IMR-90 (cell line): Measurements from ENCODE around the gene UBE2M. TPM values are rescaled to one million over a fixed set of nuclear protein-coding genes. Genes with fewer than 3 reads are reported as not detected.

ENCODE experiments used
- ATAC-seq: fragments of 200-7000 bp; cut with Tn5 transposase; 2 replicates; pipeline ENCODE4 v1.9.1; 2020; ENCODE audit warnings: low read depth, mild to moderate bottlenecking, moderate library complexity
- BruUV-seq: library from RNA; stranded (reverse); fragments of 400-500 nt; replicated peaks from 2 replicates; lab custom pipeline; 2021; lab: Mats Ljungman, UMichigan
- CTCF ChIA-PET: fragments of 300-600 bp; formaldehyde crosslinking; extraction: SDS; loops from one replicate; lab custom pipeline; 2021; ENCODE audit warnings: antibody characterized with exemption; lab: Yijun Ruan, JAX
- POLR2A ChIA-PET: fragments of 300-600 bp; sonication (Branson Sonifier 250); formaldehyde crosslinking; loops from one replicate; lab custom pipeline; 2022; ENCODE audit warnings: antibody characterized with exemption; ENCODE audit not compliant: unreplicated experiment; lab: Charles Lee
- DNase-seq: peaks from one replicate; pipeline ENCODE4 v3.0.0; 2013
- H2AFZ ChIP-seq: replicated peaks from 2 replicates; pipeline ENCODE3; 2013; ENCODE audit warnings: low read length, mild to moderate bottlenecking; ENCODE audit not compliant: poor library complexity
- H2AK5ac ChIP-seq: 2 replicates; pipeline ENCODE4 v1.6.1; 2013; ENCODE audit warnings: low read depth, low read length, inconsistent platforms
- H2AK9ac ChIP-seq: replicated peaks from 2 replicates; pipeline ENCODE3; 2013; ENCODE audit warnings: mild to moderate bottlenecking, low read depth, low read length, moderate library complexity; ENCODE audit not compliant: poor library complexity
- H2BK120ac ChIP-seq: 2 replicates; pipeline ENCODE4 v1.6.1; 2013; ENCODE audit warnings: low read depth, low read length, inconsistent platforms
- H2BK15ac ChIP-seq: 3 replicates; pipeline ENCODE4 v1.6.1; 2013; ENCODE audit warnings: low read depth, low read length, inconsistent platforms
- H2BK20ac ChIP-seq: 2 replicates; pipeline ENCODE4 v1.6.1; 2013; ENCODE audit warnings: low read depth, mild to moderate bottlenecking, inconsistent platforms, low read length, moderate library complexity
- H2BK5ac ChIP-seq: 2 replicates; pipeline ENCODE4 v1.6.1; 2013; ENCODE audit warnings: mild to moderate bottlenecking, low read depth, low read length, inconsistent platforms; ENCODE audit not compliant: poor library complexity, severe bottlenecking
- H3K14ac ChIP-seq: replicated peaks from 2 replicates; pipeline ENCODE4 v1.6.1; 2013; ENCODE audit warnings: low read depth, low read length, inconsistent platforms
- H3K18ac ChIP-seq: 2 replicates; pipeline ENCODE4 v1.6.1; 2013; ENCODE audit warnings: low read depth, low read length, control low read depth
- H3K23ac ChIP-seq: 2 replicates; pipeline ENCODE4 v1.6.1; 2013; ENCODE audit warnings: low read depth, low read length, inconsistent platforms
- H3K27ac ChIP-seq: 2 replicates; pipeline ENCODE4 v1.5.1; 2013; ENCODE audit warnings: mild to moderate bottlenecking, control low read depth, low read length; ENCODE audit not compliant: insufficient read depth
- H3K27me3 ChIP-seq: 2 replicates; pipeline ENCODE4 v1.6.1; 2013; ENCODE audit warnings: low read length; ENCODE audit not compliant: control insufficient read depth, insufficient read depth
- H3K36me3 ChIP-seq: 2 replicates; pipeline ENCODE4 v1.6.1; 2013; ENCODE audit warnings: low read length, mixed read lengths; ENCODE audit not compliant: control insufficient read depth, insufficient read depth
- H3K4ac ChIP-seq: 2 replicates; pipeline ENCODE4 v1.6.1; 2013; ENCODE audit warnings: low read depth, low read length, inconsistent platforms
- H3K4me1 ChIP-seq: 2 replicates; pipeline ENCODE4 v1.6.1; 2013; ENCODE audit warnings: low read length, mixed read lengths; ENCODE audit not compliant: control insufficient read depth, insufficient read depth
- H3K4me2 ChIP-seq: 2 replicates; pipeline ENCODE4 v1.6.1; 2013; ENCODE audit warnings: low read depth, mild to moderate bottlenecking, control low read depth, low read length, moderate library complexity
- H3K4me3 ChIP-seq: 2 replicates; pipeline ENCODE4 v1.5.1; 2013; ENCODE audit warnings: low read depth, mild to moderate bottlenecking, control low read depth, low read length, moderate library complexity; ENCODE audit not compliant: insufficient read depth
- H3K56ac ChIP-seq: 2 replicates; pipeline ENCODE4 v1.6.1; 2013; ENCODE audit warnings: low read length, inconsistent platforms; ENCODE audit not compliant: insufficient read depth; ENCODE audit errors: extremely low read depth
- H3K79me1 ChIP-seq, 2 experiments: 2 replicates each; pipeline ENCODE4 v1.6.1; 2013; ENCODE audit warnings: low read length in 2 of 2, inconsistent platforms in 1 of 2, low read depth in 1 of 2
- H3K9ac ChIP-seq: 2 replicates; pipeline ENCODE4 v1.6.1; 2013; ENCODE audit warnings: low read depth, low read length, control low read depth
- H3K9me1 ChIP-seq: 2 replicates; pipeline ENCODE4 v1.6.1; 2013; ENCODE audit warnings: low read length, inconsistent platforms; ENCODE audit not compliant: insufficient read depth
- H3K9me3 ChIP-seq: 2 replicates; pipeline ENCODE4 v1.6.1; 2013; ENCODE audit warnings: low read length; ENCODE audit not compliant: control insufficient read depth, insufficient read depth
- H4K20me1 ChIP-seq: 2 replicates; pipeline ENCODE4 v1.6.1; 2013; ENCODE audit warnings: low read length, inconsistent platforms; ENCODE audit not compliant: insufficient read depth
- H4K5ac ChIP-seq: 2 replicates; pipeline ENCODE4 v1.6.1; 2013; ENCODE audit warnings: mild to moderate bottlenecking, low read depth, low read length, control low read depth
- H4K8ac ChIP-seq, 2 experiments: 2 replicates each; pipeline ENCODE4 v1.6.1; 2013; ENCODE audit warnings: low read depth in 2 of 2, low read length in 2 of 2, control low read depth in 1 of 2, inconsistent platforms in 1 of 2
- H4K91ac ChIP-seq: 2 replicates; pipeline ENCODE4 v1.6.1; 2013; ENCODE audit warnings: low read depth, low read length, inconsistent platforms; ENCODE audit not compliant: insufficient read depth
- BHLHE40 ChIP-seq: fragments of 150-350 bp; IDR thresholded peaks from 2 replicates; pipeline ENCODE4 v1.6.1; 2016; ENCODE audit warnings: mild to moderate bottlenecking, low read depth, low read length
- CEBPB ChIP-seq: IDR thresholded peaks from 2 replicates; pipeline ENCODE4 v1.6.1; 2012; ENCODE audit warnings: low read depth, low read length, improper control_type of control experiment
- CHD1 ChIP-seq: IDR thresholded peaks from 2 replicates; pipeline ENCODE4 v1.6.1; 2012; ENCODE audit warnings: low read depth, low read length, improper control_type of control experiment
- CTCF ChIP-seq: conservative IDR thresholded peaks from 2 replicates; pipeline ENCODE4 v1.5.1; 2012; ENCODE audit warnings: mild to moderate bottlenecking, low read depth, low read length, improper control_type of control experiment
- ELK1 ChIP-seq: fragments of 150-350 bp; IDR thresholded peaks from 2 replicates; pipeline ENCODE4 v1.6.1; 2016; ENCODE audit warnings: low read depth, mild to moderate bottlenecking, low read length, moderate library complexity, borderline replicate concordance
- FOS ChIP-seq: fragments of 150-350 bp; IDR thresholded peaks from 2 replicates; pipeline ENCODE4 v1.6.1; 2016; ENCODE audit warnings: low read depth, low read length
- MAFK ChIP-seq: IDR thresholded peaks from 2 replicates; pipeline ENCODE4 v1.6.1; 2012; ENCODE audit warnings: low read depth, low read length, improper control_type of control experiment
- MAZ ChIP-seq: IDR thresholded peaks from 2 replicates; pipeline ENCODE4 v1.6.1; 2012; ENCODE audit warnings: low read depth, mild to moderate bottlenecking, low read length, improper control_type of control experiment, moderate library complexity, borderline replicate concordance
- SMC3 ChIP-seq: fragments of 150-350 bp; IDR thresholded peaks from 2 replicates; pipeline ENCODE4 v1.6.1; 2016; ENCODE audit warnings: low read depth, mild to moderate bottlenecking, antibody characterized with exemption, low read length, moderate library complexity
- USF2 ChIP-seq: fragments of 150-350 bp; IDR thresholded peaks from 2 replicates; pipeline ENCODE4 v1.6.1; 2017; ENCODE audit warnings: mild to moderate bottlenecking, antibody characterized with exemption, low read length, low read depth
- WGBS, 2 experiments: methylation state at CpG; one replicate each; pipeline versions ENCODE4 v1.1.5 to v1.1.7; 2013; ENCODE audit warnings: missing lambda C conversion rate in 2 of 2; ENCODE audit not compliant: insufficient read length in 1 of 2; ENCODE audit errors: extremely low coverage in 2 of 2; 5-methylcytosine and 5-hydroxymethylcytosine counted together
- dilution Hi-C: fragments of 300-500 bp; cut with HindIII; formaldehyde crosslinking; loops from one replicate; pipeline ENCODE4 v1.14.3; 2018; ENCODE audit warnings: low sequenced_read_pairs; ENCODE audit not compliant: unreplicated experiment
- in situ Hi-C: fragments of 300-500 bp; cut with MboI; formaldehyde crosslinking; loops from 3 replicates; pipeline ENCODE4 v1.14.3; 2019; ENCODE audit warnings: low sequenced_read_pairs, inconsistent platforms, mixed read lengths
- intact Hi-C: fragments of 100-400 bp; cut with micrococcal nuclease; formaldehyde crosslinking; loops from 2 replicates; pipeline ENCODE4 v1.10.0; 2022
- polyA plus RNA-seq, 3 experiments: library from polyadenylated mRNA; depleted of rRNA; stranded (reverse); fragments of >200 nt; gene quantifications; 2 replicates each; pipeline ENCODE4 v1.2.3, GENCODE V29; 2012; ENCODE audit warnings: low replicate concordance in 1 of 3
- total RNA-seq: library from RNA; depleted of rRNA; stranded (reverse); fragments of >200 nt; gene quantifications from 2 replicates; pipeline ENCODE4 v1.2.3, GENCODE V29; 2012

The UBE2M gene
- total and polyA plus RNA-seq, 2 of the 4 experiments (the other 2 are of a cell fraction) = 55.9 to 66.6 TPM

- in situ Hi-C loops (no loop called here), intact Hi-C loops (no loop called here), dilution Hi-C loops (no loop called here)
- H3K27ac ChIP-seq = no peak overlapping the region
- H3K18ac ChIP-seq = no peak overlapping the region
- no peak overlapping the region for H3K4me3 ChIP-seq
- peak overlapping the region; percentile 75; the same call in 1 of the 2 replicates for H2AK5ac ChIP-seq
- peak overlapping the region; percentile 88 for H2AK9ac ChIP-seq
- DNase-seq (no peak), ATAC-seq (no peak)
- peak overlapping the region; percentile 40 to 74; a peak in 3 of 4 replicates for H4K8ac ChIP-seq
- H3K9me1 ChIP-seq = peaks cover 22% of the 10 kb centered on the region
- H2BK120ac ChIP-seq = no peak overlapping the region
- H3K27me3 ChIP-seq = no peaks in the 10 kb centered on the region
- no peaks in the 10 kb centered on the region for H3K9me3 ChIP-seq
- no peak overlapping the region for H2BK20ac ChIP-seq
- peak overlapping the region; percentile 91; the same call in 1 of the 2 replicates for H3K4me2 ChIP-seq
- ChIA-PET POLR2A (no interaction called here), CTCF (no interaction called here)
- no peak overlapping the region for H3K4ac ChIP-seq
- no TSS peak for BruUV-seq
- H2BK5ac ChIP-seq = no peak overlapping the region
- WGBS, 2 experiments = 68% methylated on average over 4 of the region's 16 CpGs; no CpG with 5 or more reads in 1 of the 2 experiments
- H3K36me3 ChIP-seq = peaks cover 4% of the 10 kb centered on the region; the same call in 1 of the 2 replicates
- TF ChIP-seq SMC3 = no peak
- TF ChIP-seq FOS = no peak
- no peak for TF ChIP-seq BHLHE40
- TF ChIP-seq ELK1 = no peak
- TF ChIP-seq USF2 = no peak
- no peak for TF ChIP-seq MAFK
- TF ChIP-seq CTCF = no peak
- TF ChIP-seq MAZ = no peak
- no peak for TF ChIP-seq CHD1
- no peak for TF ChIP-seq CEBPB
- 0 out of 2 replicates have a peak overlapping the region, but pooled peaks have one; percentile 42 for H3K14ac ChIP-seq
- H3K79me1 ChIP-seq = peaks cover 7 to 33% of the 10 kb centered on the region in 2 experiments
- H4K5ac ChIP-seq = no peak overlapping the region
- H3K23ac ChIP-seq = peak overlapping the region; percentile 72; the same call in 1 of the 2 replicates
- H2BK15ac ChIP-seq = no peak overlapping the region
- H4K91ac ChIP-seq = no peak overlapping the region
- no peak overlapping the region for H3K56ac ChIP-seq
- no peak overlapping the region for H3K9ac ChIP-seq
- peaks cover 21% of the 10 kb centered on the region for H3K4me1 ChIP-seq
- H2AFZ ChIP-seq = peak overlapping the region; percentile 90
- H4K20me1 ChIP-seq = peaks cover 12% of the 10 kb centered on the region
Measured at GRCh38 chr19:58561373-58562121, 3.1 kb upstream of the UBE2M start.
